Activated T-helper 17 cell treated with anti-CD3 and anti-CD28 coated beads, Interleukin-2, amount 50 U/mL, for 72 hours (primary cell): ENCODE results near the gene AMPD2. TPM values are rescaled to one million over a fixed set of nuclear protein-coding genes. Genes with fewer than 3 reads are reported as not detected.

ENCODE experiments used
- ATAC-seq: fragments of 150-1000 bp; cut with Tn5 transposase; replicated peaks from 2 replicates; pipeline ENCODE4 v1.10.0; 2021; ENCODE audit warnings: mild to moderate bottlenecking, moderate library complexity
- H3K27ac Mint-ChIP-seq: one replicate; pipeline ENCODE4 v1.8.0; 2022; ENCODE audit warnings: mixed read lengths
- H3K27me3 Mint-ChIP-seq: one replicate; pipeline ENCODE4 v1.8.0; 2022; ENCODE audit warnings: mixed read lengths
- H3K36me3 Mint-ChIP-seq: one replicate; pipeline ENCODE4 v1.8.0; 2022; ENCODE audit warnings: low read depth, mild to moderate bottlenecking, mixed read lengths
- H3K4me1 Mint-ChIP-seq: one replicate; pipeline ENCODE4 v1.8.0; 2022; ENCODE audit warnings: mixed read lengths
- H3K4me3 Mint-ChIP-seq: one replicate; pipeline ENCODE4 v1.8.0; 2022; ENCODE audit warnings: mild to moderate bottlenecking, mixed read lengths
- H3K9me3 Mint-ChIP-seq: one replicate; pipeline ENCODE4 v1.8.0; 2022; ENCODE audit warnings: mixed read lengths
- total RNA-seq, 2 donors: library from RNA; stranded (reverse); gene quantifications; one replicate each; pipeline ENCODE4 v1.2.3, GENCODE V29; 2022

Gene AMPD2
- total RNA-seq, 2 donors from 2014 or later: 97.1 to 135 TPM

DNA sequence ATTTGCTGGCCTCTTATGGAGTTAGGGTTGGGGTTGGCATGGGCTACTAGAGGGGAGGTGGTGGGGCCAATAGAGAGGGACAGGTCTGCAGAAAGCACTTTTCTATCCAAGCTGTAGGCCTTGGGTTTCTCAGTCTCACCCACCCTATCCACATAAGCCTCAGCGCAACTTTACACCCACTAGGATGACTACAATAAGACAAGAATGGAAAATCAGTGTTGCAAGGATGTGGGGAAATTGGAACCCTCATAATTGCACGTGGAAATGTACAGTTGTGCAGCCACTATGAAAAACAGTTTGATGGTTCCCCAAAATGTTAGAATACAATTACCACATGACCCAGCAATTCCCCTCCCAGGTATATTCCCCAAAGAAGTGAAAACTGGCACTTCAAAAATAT, 22.2 kb downstream of the AMPD2 start:
- no peak overlapping the region for H3K27ac Mint-ChIP-seq
- no peaks in the 10 kb centered on the region for H3K9me3 Mint-ChIP-seq
- H3K27me3 Mint-ChIP-seq: no peaks in the 10 kb centered on the region
- H3K4me3 Mint-ChIP-seq: no peak overlapping the region
- H3K4me1 Mint-ChIP-seq: no peaks in the 10 kb centered on the region
- H3K36me3 Mint-ChIP-seq: no peaks in the 10 kb centered on the region
- ATAC-seq: no peak

DNA sequence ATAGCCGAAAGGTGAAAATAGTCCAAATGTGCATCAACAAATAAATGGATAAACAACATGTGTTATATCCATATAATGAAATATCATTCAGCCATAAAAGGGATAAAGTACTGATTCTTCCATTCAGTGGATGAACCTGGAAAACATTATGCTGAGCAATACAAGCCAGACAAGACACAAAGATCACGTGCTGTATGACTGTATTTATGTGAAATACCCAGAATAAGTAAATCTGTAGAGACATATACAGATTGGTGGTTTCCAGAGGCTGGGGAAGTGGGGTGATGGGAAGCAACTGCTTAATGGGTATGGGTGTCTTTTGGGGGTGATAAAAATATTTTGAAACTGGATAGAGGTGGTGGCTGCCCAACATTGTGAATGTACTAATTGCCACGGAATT, 23.0 kb downstream of the AMPD2 start:
- no peaks in the 10 kb centered on the region for H3K4me1 Mint-ChIP-seq
- no peak overlapping the region for H3K4me3 Mint-ChIP-seq
- no peaks in the 10 kb centered on the region for H3K27me3 Mint-ChIP-seq
- no peak for ATAC-seq
- H3K27ac Mint-ChIP-seq: no peak overlapping the region
- H3K36me3 Mint-ChIP-seq: no peaks in the 10 kb centered on the region
- H3K9me3 Mint-ChIP-seq: no peaks in the 10 kb centered on the region

DNA sequence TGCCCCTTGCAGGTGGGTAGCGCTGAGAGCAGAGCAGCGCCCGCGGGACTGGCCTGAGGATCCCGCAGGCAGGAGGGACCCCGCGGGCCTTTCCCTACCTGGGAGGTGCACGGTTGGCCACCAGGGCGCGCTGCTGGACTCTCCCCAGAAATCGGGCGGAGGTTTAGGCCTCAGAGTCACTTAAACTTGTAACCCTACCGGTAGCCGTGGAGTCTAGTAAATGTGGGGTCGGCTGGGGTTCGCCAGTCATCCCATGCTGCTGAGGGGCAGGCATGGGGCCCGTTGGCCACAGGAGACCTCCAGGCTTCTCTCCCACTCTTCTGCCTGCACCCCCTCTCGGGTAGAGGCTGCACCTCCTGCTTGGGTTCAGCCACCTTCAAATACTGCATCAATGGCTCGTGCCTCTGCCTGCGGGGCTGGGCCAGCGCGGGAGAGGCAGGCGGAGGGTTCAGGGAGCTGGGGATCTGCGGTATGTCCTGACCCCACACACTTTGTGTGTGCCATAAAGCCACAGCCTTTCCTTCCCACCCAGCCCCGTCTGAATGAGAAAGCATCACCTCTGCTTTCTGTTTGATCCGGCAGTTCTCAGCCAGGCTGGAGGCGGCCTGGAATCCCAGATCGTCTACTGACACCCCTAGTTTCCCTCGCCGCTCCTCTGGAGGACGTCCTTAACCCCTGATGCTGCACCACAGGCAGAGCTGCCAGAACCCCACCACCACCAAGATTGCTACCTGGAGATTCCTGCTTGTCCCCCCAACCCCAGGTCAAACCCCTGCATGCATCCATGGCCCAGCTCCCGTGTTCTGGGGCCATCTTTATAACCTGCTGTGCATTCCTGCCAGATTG, 24.0 kb downstream of the AMPD2 start:
- ATAC-seq: peak; percentile 96
- no peaks in the 10 kb centered on the region for H3K27me3 Mint-ChIP-seq
- H3K36me3 Mint-ChIP-seq: no peaks in the 10 kb centered on the region
- H3K4me1 Mint-ChIP-seq: no peaks in the 10 kb centered on the region
- H3K4me3 Mint-ChIP-seq: no peak overlapping the region
- no peaks in the 10 kb centered on the region for H3K9me3 Mint-ChIP-seq
- no peak overlapping the region for H3K27ac Mint-ChIP-seq

DNA sequence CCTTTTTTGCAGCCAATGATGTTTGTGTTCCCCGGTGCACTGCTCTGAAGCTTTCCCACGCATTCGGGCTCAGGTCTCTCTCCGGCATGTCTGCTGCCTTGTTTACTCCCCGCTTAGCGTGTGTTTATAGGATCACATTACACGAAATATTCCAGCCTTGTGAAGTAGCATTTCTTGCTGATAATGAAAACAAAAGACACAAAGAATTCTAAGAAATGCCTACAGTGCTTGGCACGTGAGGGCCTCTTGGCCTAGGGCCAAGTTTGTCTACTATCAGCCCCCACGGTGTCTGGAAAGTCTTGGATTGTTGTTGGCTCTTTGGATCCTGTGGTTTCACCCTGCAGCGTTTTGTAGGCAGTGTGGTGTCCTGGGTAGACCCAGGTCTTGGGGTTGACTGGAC, 25.0 kb downstream of the AMPD2 start:
- no peak for ATAC-seq
- H3K4me1 Mint-ChIP-seq: no peaks in the 10 kb centered on the region
- no peak overlapping the region for H3K4me3 Mint-ChIP-seq
- no peaks in the 10 kb centered on the region for H3K36me3 Mint-ChIP-seq
- no peaks in the 10 kb centered on the region for H3K27me3 Mint-ChIP-seq
- no peaks in the 10 kb centered on the region for H3K9me3 Mint-ChIP-seq
- H3K27ac Mint-ChIP-seq: peak overlapping the region; percentile 12

DNA sequence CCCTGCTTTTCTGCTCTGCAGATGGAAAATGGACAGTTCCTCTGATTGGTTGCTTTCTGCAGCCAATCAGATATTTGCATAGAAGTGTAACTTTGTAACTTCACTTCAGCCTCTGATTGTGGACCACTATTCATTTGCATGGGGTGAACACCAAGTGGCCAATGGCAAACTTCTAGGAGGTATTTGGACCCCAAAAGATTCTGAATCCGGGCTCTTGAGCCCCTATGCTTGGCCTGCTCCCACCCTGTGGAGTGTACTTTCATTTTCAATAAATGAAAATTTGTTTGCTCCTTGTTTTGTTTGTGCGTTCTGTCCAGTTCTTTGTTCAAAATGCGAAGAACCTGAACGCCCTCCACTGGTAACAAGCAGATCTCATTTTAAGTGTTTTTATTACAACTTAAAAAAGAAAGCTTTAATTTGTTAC, 29.9 kb downstream of the AMPD2 start:
- Mint-ChIP-seq H3K4me3 (no peak overlapping the region), H3K27ac (no peak overlapping the region), H3K36me3 (no peaks in the 10 kb centered on the region), H3K9me3 (no peaks in the 10 kb centered on the region), H3K4me1 (no peaks in the 10 kb centered on the region), H3K27me3 (peaks cover 4% of the 10 kb centered on the region)
- ATAC-seq: no peak

DNA sequence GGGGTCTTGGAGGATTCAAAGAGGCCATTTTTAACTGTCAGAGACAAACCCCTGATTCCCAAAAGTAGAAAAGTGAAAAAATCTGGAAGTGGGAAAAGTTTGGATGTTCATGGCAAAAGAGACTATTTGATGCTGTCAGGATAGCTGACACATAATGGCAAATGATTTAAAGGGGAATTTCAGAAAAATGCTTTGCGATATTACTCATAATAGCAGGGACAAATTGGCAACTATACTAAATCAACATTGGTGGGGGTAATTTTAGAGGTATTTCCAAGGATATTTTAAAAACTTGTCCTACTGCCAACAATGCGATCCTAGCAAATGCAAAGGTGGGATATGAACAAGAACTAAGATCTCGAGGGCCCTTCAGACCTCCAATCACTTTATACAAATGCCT, 31.0 kb downstream of the AMPD2 start:
- Mint-ChIP-seq H3K4me3 (no peak overlapping the region), H3K27ac (no peak overlapping the region), H3K9me3 (no peaks in the 10 kb centered on the region), H3K4me1 (peaks cover 5% of the 10 kb centered on the region), H3K36me3 (no peaks in the 10 kb centered on the region), H3K27me3 (peaks cover 4% of the 10 kb centered on the region)
- ATAC-seq: no peak

DNA sequence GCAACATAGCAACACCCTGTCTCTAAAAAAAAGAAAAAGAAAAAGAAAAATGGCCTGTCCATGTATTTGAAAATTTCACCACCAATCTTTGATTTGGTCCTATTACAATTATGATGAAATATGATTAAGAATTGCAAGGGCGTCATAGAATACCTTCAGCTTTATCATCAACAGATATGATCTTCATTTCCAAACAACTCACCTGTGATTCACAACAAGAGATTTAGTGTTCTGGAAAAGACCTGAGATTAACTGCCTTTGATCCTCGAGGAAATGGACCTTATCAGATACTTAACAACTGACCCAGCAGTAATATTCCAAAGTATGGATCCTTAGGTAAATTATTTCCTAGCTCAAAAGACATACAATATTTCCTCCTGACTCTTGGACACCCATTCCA, 32.8 kb downstream of the AMPD2 start:
- no peak for ATAC-seq
- Mint-ChIP-seq H3K9me3 (no peaks in the 10 kb centered on the region), H3K27me3 (peaks cover 4% of the 10 kb centered on the region), H3K27ac (no peak overlapping the region), H3K36me3 (no peaks in the 10 kb centered on the region), H3K4me3 (no peak overlapping the region), H3K4me1 (peaks cover 5% of the 10 kb centered on the region)

DNA sequence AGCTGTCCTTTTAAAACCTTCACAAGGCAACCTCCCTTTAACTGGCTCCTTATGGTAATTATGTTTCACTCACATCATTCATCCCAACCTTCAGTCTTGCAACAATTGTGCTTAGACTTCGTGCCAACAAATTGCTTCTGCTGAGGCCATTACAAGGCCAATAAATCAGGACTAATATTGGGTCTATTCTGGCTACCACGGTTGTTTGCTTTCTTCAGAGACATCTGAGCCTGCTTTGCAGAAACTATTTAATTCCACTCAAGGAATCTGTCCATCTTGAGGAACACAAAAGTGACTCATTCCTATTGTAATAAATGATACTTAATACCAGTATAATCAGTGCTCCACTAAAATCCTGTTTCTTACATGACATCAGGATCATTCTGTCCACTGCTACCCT, 33.7 kb downstream of the AMPD2 start:
- no peak for ATAC-seq
- no peaks in the 10 kb centered on the region for H3K9me3 Mint-ChIP-seq
- no peaks in the 10 kb centered on the region for H3K36me3 Mint-ChIP-seq
- peak overlapping the region; percentile 41 for H3K27ac Mint-ChIP-seq
- peaks cover 4% of the 10 kb centered on the region for H3K27me3 Mint-ChIP-seq
- H3K4me1 Mint-ChIP-seq: peaks cover 5% of the 10 kb centered on the region
- H3K4me3 Mint-ChIP-seq: no peak overlapping the region

DNA sequence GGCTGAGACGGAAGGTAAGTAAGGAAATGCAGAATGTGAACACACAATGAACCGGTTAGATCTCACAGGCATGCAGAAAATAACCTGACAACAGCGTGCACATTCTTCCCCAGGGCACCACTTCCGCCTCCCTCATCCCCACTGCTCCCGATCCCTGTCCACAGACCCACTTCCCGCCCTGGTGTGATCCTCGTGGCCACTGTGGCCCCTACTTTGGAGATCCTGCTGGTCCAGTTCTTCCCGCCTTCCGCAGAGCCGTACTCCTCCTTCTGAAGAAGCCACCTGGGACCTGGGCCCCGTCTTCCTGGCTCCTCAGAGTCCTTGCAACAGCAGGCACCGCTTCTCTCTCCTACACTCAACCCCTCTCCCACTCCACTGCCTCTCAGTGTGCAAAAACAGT, 34.9 kb downstream of the AMPD2 start:
- Mint-ChIP-seq H3K4me3 (peak overlapping the region; percentile 91), H3K36me3 (no peaks in the 10 kb centered on the region), H3K9me3 (no peaks in the 10 kb centered on the region), H3K27me3 (peaks cover 4% of the 10 kb centered on the region), H3K4me1 (peaks cover 5% of the 10 kb centered on the region), H3K27ac (peak overlapping the region; percentile 91)
- ATAC-seq: no peak

DNA sequence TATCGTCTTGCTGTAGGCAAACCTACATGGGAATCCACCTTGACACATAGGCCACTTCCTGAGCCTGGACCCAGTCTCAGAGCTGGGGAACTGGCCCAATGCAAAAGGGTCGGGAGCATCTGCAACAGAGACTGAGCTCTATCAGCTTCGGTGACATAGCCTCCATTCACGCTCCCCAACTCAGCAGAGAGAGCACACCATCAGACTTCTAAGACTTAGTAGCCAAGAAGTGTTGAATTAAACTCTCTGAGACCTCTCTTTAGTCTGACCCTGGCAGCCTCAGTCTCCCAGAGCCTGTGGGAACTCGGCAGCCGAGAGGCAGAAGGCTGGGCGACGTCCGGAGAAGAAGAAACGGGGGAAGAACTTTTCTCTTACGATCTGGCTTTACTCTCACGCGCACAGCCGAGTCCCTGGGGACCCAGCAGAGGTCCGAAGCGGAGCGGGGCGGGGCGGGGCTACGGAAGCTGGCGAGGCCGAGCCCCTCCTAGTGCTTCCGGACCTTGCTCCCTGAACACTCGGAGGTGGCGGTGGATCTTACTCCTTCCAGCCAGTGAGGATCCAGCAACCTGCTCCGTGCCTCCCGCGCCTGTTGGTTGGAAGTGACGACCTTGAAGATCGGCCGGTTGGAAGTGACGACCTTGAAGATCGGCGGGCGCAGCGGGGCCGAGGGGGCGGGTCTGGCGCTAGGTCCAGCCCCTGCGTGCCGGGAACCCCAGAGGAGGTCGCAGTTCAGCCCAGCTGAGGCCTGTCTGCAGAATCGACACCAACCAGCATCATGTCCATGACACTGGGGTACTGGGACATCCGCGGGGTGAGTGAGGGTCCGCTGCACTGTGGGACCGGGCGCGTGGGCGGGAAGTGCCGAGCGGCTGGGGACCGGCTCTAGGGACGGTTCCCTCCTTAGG, 36.2 kb downstream of the AMPD2 start, which contains the start of gene GSTM4:
Gene GSTM4, plus strand, starts transcription at position 485 of the 905 bp plus-strand sequence. Its CDS starts 291 bp downstream, at position 776.
- peak within 1 kb of the TSS; percentile 91 for H3K27ac Mint-ChIP-seq
- H3K4me3 Mint-ChIP-seq: peak within 1 kb of the TSS; percentile 91
- H3K9me3 Mint-ChIP-seq: no peaks in the 10 kb centered on the region
- H3K27me3 Mint-ChIP-seq: peaks cover 4% of the 10 kb centered on the region
- H3K4me1 Mint-ChIP-seq: peaks cover 5% of the 10 kb centered on the region
- H3K36me3 Mint-ChIP-seq: no peaks in the 10 kb centered on the region
- peak; percentile 94 for ATAC-seq

DNA sequence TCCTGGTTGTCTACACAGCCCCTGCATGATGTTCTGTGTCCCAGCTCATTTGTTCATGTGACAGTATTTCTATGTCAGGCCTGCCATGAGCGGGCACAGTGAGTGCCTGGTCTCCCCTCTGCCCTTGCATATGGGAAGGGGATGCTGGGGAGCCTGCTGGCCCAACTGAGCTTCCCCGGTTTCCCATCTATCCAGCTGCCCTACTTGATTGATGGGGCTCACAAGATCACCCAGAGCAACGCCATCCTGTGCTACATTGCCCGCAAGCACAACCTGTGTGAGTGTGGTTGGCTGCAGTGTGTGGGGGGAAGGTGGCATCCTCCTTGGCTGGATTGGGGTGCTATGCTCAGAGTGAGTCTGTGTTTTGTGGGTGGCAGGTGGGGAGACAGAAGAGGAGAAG, 37.8 kb downstream of the AMPD2 start:
- H3K4me1 Mint-ChIP-seq: peaks cover 5% of the 10 kb centered on the region
- H3K4me3 Mint-ChIP-seq: peak overlapping the region; percentile 91

DNA sequence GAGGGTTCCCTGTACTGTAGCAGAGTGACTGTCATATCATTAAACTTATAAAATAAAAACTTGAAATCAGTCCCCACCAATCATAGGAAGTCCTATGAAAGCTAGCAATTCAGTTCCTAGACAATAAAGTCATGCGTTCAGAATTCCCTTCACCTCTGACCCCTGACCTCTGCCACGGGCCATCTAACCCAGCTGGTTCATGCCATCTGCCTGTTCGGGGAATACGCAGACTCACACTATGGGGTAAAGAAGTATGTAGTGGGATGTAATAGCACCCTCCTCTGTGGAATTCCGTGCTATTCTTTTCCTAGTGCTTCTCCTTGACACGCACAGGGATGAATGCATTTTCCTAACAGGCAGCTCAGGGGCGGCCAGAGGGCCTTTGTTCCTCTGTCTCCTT, 38.3 kb downstream of the AMPD2 start:
- no peak for ATAC-seq
- Mint-ChIP-seq H3K36me3 (no peaks in the 10 kb centered on the region), H3K27ac (no peak overlapping the region), H3K4me1 (peaks cover 5% of the 10 kb centered on the region), H3K27me3 (no peaks in the 10 kb centered on the region), H3K4me3 (peak overlapping the region; percentile 91), H3K9me3 (no peaks in the 10 kb centered on the region)

More for the DNA sequence above, 37.8 kb downstream of the AMPD2 start:
- Mint-ChIP-seq H3K27ac (no peak overlapping the region), H3K9me3 (no peaks in the 10 kb centered on the region), H3K27me3 (no peaks in the 10 kb centered on the region), H3K36me3 (no peaks in the 10 kb centered on the region)
- no peak for ATAC-seq

DNA sequence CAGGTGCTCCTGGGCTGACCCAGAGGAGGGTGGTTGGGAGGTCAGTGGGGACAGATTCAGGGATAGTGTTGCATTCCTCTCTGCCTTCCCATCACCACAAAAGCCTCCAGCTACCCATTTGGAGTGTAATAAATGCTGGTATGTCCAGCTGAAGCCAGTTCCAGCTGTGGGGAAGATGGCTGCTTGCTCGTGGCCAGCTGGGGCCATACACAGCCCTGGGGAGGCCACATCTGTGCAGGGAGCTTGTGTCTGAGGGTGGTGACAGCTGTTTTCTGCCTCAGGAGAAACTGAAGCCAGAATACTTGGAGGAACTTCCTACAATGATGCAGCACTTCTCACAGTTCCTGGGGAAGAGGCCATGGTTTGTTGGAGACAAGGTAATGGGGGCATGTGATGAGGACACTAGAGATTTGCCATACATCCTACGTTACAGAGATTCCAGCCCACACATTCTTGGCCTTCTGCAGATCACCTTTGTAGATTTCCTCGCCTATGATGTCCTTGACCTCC, 39.0 kb downstream of the AMPD2 start:
- Mint-ChIP-seq H3K9me3 (no peaks in the 10 kb centered on the region), H3K27ac (no peak overlapping the region), H3K4me3 (no peak overlapping the region), H3K27me3 (no peaks in the 10 kb centered on the region), H3K36me3 (no peaks in the 10 kb centered on the region), H3K4me1 (peaks cover 5% of the 10 kb centered on the region)
- no peak for ATAC-seq

DNA sequence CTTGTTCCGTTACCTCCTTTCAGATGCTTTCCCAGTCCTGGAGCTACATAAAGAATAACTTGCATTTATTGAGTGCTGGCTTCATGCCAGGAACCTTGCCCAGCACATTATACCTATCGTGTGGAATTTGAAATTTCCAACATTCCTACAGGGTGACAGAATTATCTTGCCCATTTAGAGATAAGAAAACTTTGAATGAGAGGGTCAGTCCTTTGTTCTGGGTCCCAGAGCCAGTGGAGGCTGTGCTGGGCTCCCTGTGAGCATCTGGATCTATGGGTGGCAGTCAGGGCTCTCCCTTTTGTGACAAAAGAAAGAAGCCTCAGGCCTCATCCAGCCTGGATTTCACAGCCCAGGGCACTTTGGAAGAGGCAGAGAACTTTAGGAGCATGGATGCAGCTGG, 39.5 kb downstream of the AMPD2 start:
- H3K36me3 Mint-ChIP-seq: no peaks in the 10 kb centered on the region
- no peaks in the 10 kb centered on the region for H3K9me3 Mint-ChIP-seq
- H3K27ac Mint-ChIP-seq: no peak overlapping the region
- H3K4me1 Mint-ChIP-seq: peaks cover 5% of the 10 kb centered on the region
- no peak overlapping the region for H3K4me3 Mint-ChIP-seq
- no peak for ATAC-seq
- H3K27me3 Mint-ChIP-seq: no peaks in the 10 kb centered on the region
